Progenitor cell of endocrine pancreas (in vitro differentiated cells): ENCODE data around the gene ITPR2. TPM values are rescaled to one million over a fixed set of nuclear protein-coding genes. Genes with fewer than 3 reads are reported as not detected.
"Not testable (repeated sequence)": the region's sequence is repeated elsewhere in the genome, so short reads cannot be mapped to it uniquely, and the experiment has no call there.

Source experiments
- DNase-seq: peaks from one replicate; pipeline ENCODE4 v3.0.0; 2021; ENCODE audit warnings: low spot score; ENCODE audit not compliant: unreplicated experiment
- H3K27ac Mint-ChIP-seq: 2 replicates; pipeline ENCODE4 v1.8.0; 2021; ENCODE audit warnings: mild to moderate bottlenecking, moderate library complexity, mixed read lengths
- H3K27me3 Mint-ChIP-seq: 2 replicates; pipeline ENCODE4 v1.8.0; 2021; ENCODE audit warnings: mixed read lengths
- H3K36me3 Mint-ChIP-seq: 2 replicates; pipeline ENCODE4 v1.8.0; 2022; ENCODE audit warnings: mixed read lengths; ENCODE audit not compliant: insufficient read depth
- H3K4me1 Mint-ChIP-seq: 2 replicates; pipeline ENCODE4 v1.8.0; 2021; ENCODE audit warnings: low read depth, mixed read lengths
- H3K4me3 Mint-ChIP-seq: 2 replicates; pipeline ENCODE4 v1.8.0; 2021; ENCODE audit warnings: low read depth, mild to moderate bottlenecking, moderate library complexity, mixed read lengths
- H3K9me3 Mint-ChIP-seq: 2 replicates; pipeline ENCODE4 v1.8.0; 2021; ENCODE audit warnings: low read depth, mixed read lengths
- CTCF ChIP-seq: fragments of 200-600 bp; sonication (generic); IDR thresholded peaks from one replicate; pipeline ENCODE4 v1.5.0; 2021; ENCODE audit warnings: antibody characterized with exemption, mild to moderate bottlenecking; ENCODE audit not compliant: unreplicated experiment
- total RNA-seq: library from RNA; stranded (reverse); gene quantifications from 2 replicates; pipeline ENCODE4 v1.2.1, GENCODE V29; 2021

Gene ITPR2
- total RNA-seq, 1 donor from 2014 or later = 72.4 TPM

- no peak for TF ChIP-seq CTCF
- H3K9me3 Mint-ChIP-seq = peaks cover 6% of the 10 kb centered on the region
These were observed 149.6 kb downstream of the ITPR2 start for GRCh38 chr12:26683443-26683842.

GRCh38 chr12:26680727-26681455 lies 152.1 kb downstream of the ITPR2 start:
- H3K9me3 Mint-ChIP-seq = peaks cover 6% of the 10 kb centered on the region
- peaks cover 25% of the 10 kb centered on the region for H3K36me3 Mint-ChIP-seq
- no peak overlapping the region for H3K4me3 Mint-ChIP-seq
- DNase-seq = no peak
- no peaks in the 10 kb centered on the region for H3K27me3 Mint-ChIP-seq
- H3K4me1 Mint-ChIP-seq = peaks cover 6% of the 10 kb centered on the region
- TF ChIP-seq CTCF = no peak
- H3K27ac Mint-ChIP-seq = no peak overlapping the region

More at GRCh38 chr12:26683443-26683842, 149.6 kb downstream of the ITPR2 start:
- Mint-ChIP-seq H3K4me3 (no peak overlapping the region), H3K4me1 (peaks cover 6% of the 10 kb centered on the region), H3K27me3 (no peaks in the 10 kb centered on the region), H3K27ac (no peak overlapping the region), H3K36me3 (peaks cover 27% of the 10 kb centered on the region)
- no peak for DNase-seq

GRCh38 chr12:26678697-26679660 lies 154.0 kb downstream of the ITPR2 start:
- Mint-ChIP-seq H3K36me3 (peaks cover 14% of the 10 kb centered on the region), H3K27ac (no peak overlapping the region), H3K4me1 (peaks cover 6% of the 10 kb centered on the region), H3K4me3 (no peak overlapping the region), H3K9me3 (peaks cover 4% of the 10 kb centered on the region), H3K27me3 (no peaks in the 10 kb centered on the region)
- no peak for DNase-seq
- no peak for TF ChIP-seq CTCF

- not testable (repeated sequence) for H3K36me3 Mint-ChIP-seq, H3K4me1 Mint-ChIP-seq, H3K4me3 Mint-ChIP-seq, H3K9me3 Mint-ChIP-seq, H3K27me3 Mint-ChIP-seq, DNase-seq, H3K27ac Mint-ChIP-seq
These were observed 161.5 kb downstream of the ITPR2 start for GRCh38 chr12:26671487-26671886.

GRCh38 chr12:26668847-26669246 lies 164.1 kb downstream of the ITPR2 start:
- Mint-ChIP-seq H3K9me3 (peaks cover 8% of the 10 kb centered on the region), H3K4me1 (no peaks in the 10 kb centered on the region), H3K27ac (no peak overlapping the region), H3K27me3 (no peaks in the 10 kb centered on the region), H3K4me3 (no peak overlapping the region), H3K36me3 (peaks cover 6% of the 10 kb centered on the region)
- DNase-seq = no peak
- TF ChIP-seq CTCF = no peak
